Activated naive CD4-positive, alpha-beta T cell treated with Interleukin-2 at 50 U/mL for 16 hours (primary cell): ENCODE results near the gene SPINK2.

ENCODE experiments used
- DNase-seq: peaks from one replicate; pipeline ENCODE4 v3.0.0-alpha.2; 2020

SPINK2 gene

GRCh38 chr4:56799824-56800756 is 21.4 kb downstream of the SPINK2 start:
- peak; percentile 88 for DNase-seq

- DNase-seq: no peak
Measured at GRCh38 chr4:56799161-56799759, 22.2 kb downstream of the SPINK2 start.

- DNase-seq: no peak
Measured at GRCh38 chr4:56796211-56796610, 25.3 kb downstream of the SPINK2 start.

- no peak for DNase-seq
Measured at GRCh38 chr4:56791316-56791715, 30.2 kb downstream of the SPINK2 start.

- DNase-seq: no peak
Measured at GRCh38 chr4:56790691-56791091, 30.8 kb downstream of the SPINK2 start.

- no peak for DNase-seq
Measured at GRCh38 chr4:56788081-56788480, 33.4 kb downstream of the SPINK2 start.

GRCh38 chr4:56787380-56787779 is 34.1 kb downstream of the SPINK2 start:
- DNase-seq: no peak

GRCh38 chr4:56786955-56787354 is 34.5 kb downstream of the SPINK2 start:
- DNase-seq: no peak

- DNase-seq: no peak
Measured at GRCh38 chr4:56783986-56784385, 37.5 kb downstream of the SPINK2 start.

GRCh38 chr4:56782019-56782418 is 39.5 kb downstream of the SPINK2 start:
- DNase-seq: no peak

GRCh38 chr4:56773346-56773745 is 48.2 kb downstream of the SPINK2 start:
- DNase-seq: no peak

GRCh38 chr4:56772134-56772533 is 49.4 kb downstream of the SPINK2 start:
- no peak for DNase-seq

- DNase-seq: no peak
Measured at GRCh38 chr4:56768763-56769162, 52.7 kb downstream of the SPINK2 start.

GRCh38 chr4:56768316-56768715 is 53.2 kb downstream of the SPINK2 start:
- DNase-seq: no peak

- no peak for DNase-seq
Measured at GRCh38 chr4:56767567-56767966, 53.9 kb downstream of the SPINK2 start.

GRCh38 chr4:56764775-56765174 is 56.7 kb downstream of the SPINK2 start:
- DNase-seq: no peak

GRCh38 chr4:56764223-56764622 is 57.3 kb downstream of the SPINK2 start:
- no peak for DNase-seq

- peak; percentile 38 for DNase-seq
Measured at GRCh38 chr4:56762484-56763250, 58.8 kb downstream of the SPINK2 start.

GRCh38 chr4:56760183-56760582 is 61.3 kb downstream of the SPINK2 start:
- DNase-seq: no peak
